HEK293 (cell line): ENCODE measurements around the gene NTNG1.
A peak's percentile ranks its signal among the peaks of the same experiment; 100 is the strongest.

Source experiments
- CTCF ChIA-PET: fragments of 350-600 bp; formaldehyde crosslinking; extraction: SDS; loops from one replicate; lab custom pipeline; 2021; ENCODE audit warnings: antibody characterized with exemption; lab: Yijun Ruan, JAX
- POLR2A ChIA-PET: fragments of 300-600 bp; formaldehyde crosslinking; extraction: SDS; loops from one replicate; lab custom pipeline; 2020; ENCODE audit warnings: antibody characterized with exemption, inconsistent platforms; lab: Yijun Ruan, JAX
- H3K27ac ChIP-seq: fragments of 200-500 bp; sonication (Bioruptor generic); 2 replicates; pipeline ENCODE4 v1.5.1; 2014; ENCODE audit warnings: low read depth, low read length, control low read depth, inconsistent platforms; ENCODE audit errors: extremely low read depth
- H3K36me3 ChIP-seq, 2 experiments: fragments of 200-500 bp in 1 of 2; sonication (Bioruptor generic) in 1 of 2; 1 replicate in 1 of 2; 2 replicates in 1 of 2; pipeline ENCODE4 v1.5.1; 2014 to 2017; ENCODE audit warnings: inconsistent platforms in 2 of 2, low read length in 2 of 2; ENCODE audit not compliant: control insufficient read depth in 2 of 2, insufficient read depth in 1 of 2
- H3K4me1 ChIP-seq: fragments of 200-500 bp; sonication (Bioruptor generic); 2 replicates; pipeline ENCODE4 v1.5.1; 2014; ENCODE audit warnings: mild to moderate bottlenecking, low read length, inconsistent platforms; ENCODE audit not compliant: control insufficient read depth, insufficient read depth
- H3K4me3 ChIP-seq: 2 replicates; pipeline ENCODE4 v1.5.1; 2011; ENCODE audit warnings: low read depth, mild to moderate bottlenecking, control low read depth, low read length, moderate library complexity
- H3K9me3 ChIP-seq: fragments of 200-500 bp; sonication (Bioruptor generic); 2 replicates; pipeline ENCODE4 v1.5.1; 2014; ENCODE audit warnings: low read depth, low read length, inconsistent platforms; ENCODE audit not compliant: control insufficient read depth, insufficient read depth
- CTCF ChIP-seq: fragments of 450-650 bp; formaldehyde crosslinking; IDR thresholded peaks from 2 replicates; pipeline ENCODE4 v1.5.1; 2016; ENCODE audit warnings: missing biosample characterization, missing genetic modification characterization
- GLIS1 ChIP-seq: fragments of 450-650 bp; formaldehyde crosslinking; IDR thresholded peaks from 2 replicates; pipeline ENCODE4 v1.5.1; 2016; ENCODE audit warnings: missing biosample characterization, missing genetic modification characterization
- PRDM1 ChIP-seq: fragments of 450-650 bp; formaldehyde crosslinking; IDR thresholded peaks from 2 replicates; pipeline ENCODE4; 2016; ENCODE audit warnings: missing biosample characterization, missing genetic modification characterization
- ZBTB11 ChIP-seq: fragments of 450-650 bp; formaldehyde crosslinking; conservative IDR thresholded peaks from 2 replicates; pipeline ENCODE4 v1.5.1; 2016; ENCODE audit warnings: low read depth, missing biosample characterization, missing genetic modification characterization
- ZBTB17 ChIP-seq: fragments of 450-650 bp; formaldehyde crosslinking; IDR thresholded peaks from 2 replicates; pipeline ENCODE4 v1.5.1; 2016; ENCODE audit warnings: missing biosample characterization, missing genetic modification characterization
- ZNF211 ChIP-seq: fragments of 450-650 bp; formaldehyde crosslinking; IDR thresholded peaks from 2 replicates; pipeline ENCODE4 v1.5.1; 2016; ENCODE audit warnings: low read depth, missing biosample characterization, missing genetic modification characterization
- ZNF214 ChIP-seq: fragments of 450-650 bp; formaldehyde crosslinking; IDR thresholded peaks from 2 replicates; pipeline ENCODE4 v1.5.1; 2017; ENCODE audit warnings: missing biosample characterization, mild to moderate bottlenecking, missing genetic modification characterization, borderline replicate concordance
- ZNF24 ChIP-seq: fragments of 450-650 bp; formaldehyde crosslinking; IDR thresholded peaks from 2 replicates; pipeline ENCODE4 v1.5.1; 2016; ENCODE audit warnings: missing biosample characterization, missing genetic modification characterization
- ZNF366 ChIP-seq: fragments of 450-650 bp; formaldehyde crosslinking; conservative IDR thresholded peaks from 2 replicates; pipeline ENCODE4 v1.5.1; 2016; ENCODE audit warnings: missing biosample characterization, missing genetic modification characterization
- ZNF416 ChIP-seq: fragments of 450-650 bp; formaldehyde crosslinking; IDR thresholded peaks from 2 replicates; pipeline ENCODE4 v1.5.1; 2016; ENCODE audit warnings: missing biosample characterization, missing genetic modification characterization
- ZNF521 ChIP-seq: fragments of 450-650 bp; formaldehyde crosslinking; IDR thresholded peaks from 2 replicates; pipeline ENCODE4 v1.5.1; 2017; ENCODE audit warnings: missing biosample characterization, mild to moderate bottlenecking, missing genetic modification characterization
- ZNF621 ChIP-seq: fragments of 450-650 bp; formaldehyde crosslinking; IDR thresholded peaks from 2 replicates; pipeline ENCODE4 v1.5.1; 2017; ENCODE audit warnings: missing biosample characterization, missing genetic modification characterization
- ZNF623 ChIP-seq: fragments of 450-650 bp; formaldehyde crosslinking; IDR thresholded peaks from 2 replicates; pipeline ENCODE4 v1.5.1; 2016; ENCODE audit warnings: missing biosample characterization, missing genetic modification characterization
- ZNF624 ChIP-seq: fragments of 450-650 bp; formaldehyde crosslinking; IDR thresholded peaks from 2 replicates; pipeline ENCODE4 v1.5.1; 2017; ENCODE audit warnings: missing biosample characterization, missing genetic modification characterization
- ZNF664 ChIP-seq: fragments of 450-650 bp; formaldehyde crosslinking; IDR thresholded peaks from 2 replicates; pipeline ENCODE4 v1.5.1; 2016; ENCODE audit warnings: missing biosample characterization, missing genetic modification characterization
- ZNF785 ChIP-seq: fragments of 450-650 bp; formaldehyde crosslinking; IDR thresholded peaks from 2 replicates; pipeline ENCODE4 v1.5.1; 2016; ENCODE audit warnings: missing biosample characterization, missing genetic modification characterization
- TF ChIP-seq, protein P1 (sequence below): fragments of 450-650 bp; formaldehyde crosslinking; IDR thresholded peaks from 2 replicates; pipeline ENCODE4 v1.5.1; 2017; ENCODE audit warnings: missing biosample characterization, mild to moderate bottlenecking, missing genetic modification characterization, moderate library complexity

NTNG1 gene

GRCh38 chr1:107523736-107524135, 382.9 kb downstream of the NTNG1 start:
- no peak overlapping the region for H3K27ac ChIP-seq
- no peaks in the 10 kb centered on the region for H3K36me3 ChIP-seq
- CTCF ChIA-PET, result interaction anchor here (1.2 to 1.3 kb wide), 3 partner anchors 45 to 225 kb away, joined by 3 to 7 read pairs (median 5); no protein-coding TSS in a partner anchor
- no peaks in the 10 kb centered on the region for H3K4me1 ChIP-seq
- H3K4me3 ChIP-seq, result no peak overlapping the region
- no peaks in the 10 kb centered on the region for H3K9me3 ChIP-seq
- no peak for TF ChIP-seq CTCF (tag by site-specific recombination)
- TF ChIP-seq, all 188 proteins: peak for 0
- POLR2A ChIA-PET, result no interaction called here

GRCh38 chr1:107524301-107524700, 383.5 kb downstream of the NTNG1 start:
- CTCF ChIA-PET, result no interaction called here
- H3K9me3 ChIP-seq, result no peaks in the 10 kb centered on the region
- no peaks in the 10 kb centered on the region for H3K36me3 ChIP-seq
- no peak overlapping the region for H3K4me3 ChIP-seq
- no peak overlapping the region for H3K27ac ChIP-seq
- TF ChIP-seq ZNF785 (tag by site-specific recombination) (no peak), ZNF214 (tag by site-specific recombination) (no peak), PRDM1 (tag by site-specific recombination) (no peak), ZNF366 (no peak), ZNF211 (no peak), GLIS1 (tag by site-specific recombination) (no peak), ZNF624 (tag by site-specific recombination) (no peak), ZBTB17 (no peak), ZNF623 (tag by site-specific recombination) (no peak), ZNF521 (no peak), ZNF621 (tag by site-specific recombination) (no peak), ZNF416 (tag by site-specific recombination) (no peak), ZNF24 (tag by site-specific recombination) (no peak)
- TF ChIP-seq, protein P1, sequence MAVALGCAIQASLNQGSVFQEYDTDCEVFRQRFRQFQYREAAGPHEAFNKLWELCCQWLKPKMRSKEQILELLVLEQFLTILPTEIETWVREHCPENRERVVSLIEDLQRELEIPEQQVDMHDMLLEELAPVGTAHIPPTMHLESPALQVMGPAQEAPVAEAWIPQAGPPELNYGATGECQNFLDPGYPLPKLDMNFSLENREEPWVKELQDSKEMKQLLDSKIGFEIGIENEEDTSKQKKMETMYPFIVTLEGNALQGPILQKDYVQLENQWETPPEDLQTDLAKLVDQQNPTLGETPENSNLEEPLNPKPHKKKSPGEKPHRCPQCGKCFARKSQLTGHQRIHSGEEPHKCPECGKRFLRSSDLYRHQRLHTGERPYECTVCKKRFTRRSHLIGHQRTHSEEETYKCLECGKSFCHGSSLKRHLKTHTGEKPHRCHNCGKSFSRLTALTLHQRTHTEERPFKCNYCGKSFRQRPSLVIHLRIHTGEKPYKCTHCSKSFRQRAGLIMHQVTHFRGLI (tag by site-specific recombination), result no peak
- no peaks in the 10 kb centered on the region for H3K4me1 ChIP-seq
- POLR2A ChIA-PET, result no interaction called here

DNA sequence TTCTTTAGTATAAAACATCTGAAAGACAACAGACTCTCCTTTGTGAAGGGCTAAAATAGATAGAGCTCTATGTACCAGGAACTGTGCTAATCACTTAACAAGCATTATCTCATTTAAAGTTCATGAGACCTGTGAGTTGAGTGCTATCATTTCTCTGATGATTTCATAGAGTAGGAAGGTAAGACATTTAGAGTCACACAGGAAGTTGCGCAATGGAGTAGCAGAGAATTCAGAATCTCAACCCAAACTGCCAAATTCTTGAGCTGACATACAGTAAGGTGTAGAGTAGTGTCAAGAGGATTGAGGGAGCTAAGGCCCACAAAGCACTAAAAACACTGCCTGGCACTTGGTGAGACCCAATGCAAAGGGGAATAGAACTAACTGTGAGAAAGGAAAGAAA, 384.3 kb downstream of the NTNG1 start:
- H3K4me3 ChIP-seq, result no peak overlapping the region
- H3K27ac ChIP-seq, result no peak overlapping the region
- TF ChIP-seq ZNF664 (tag by site-specific recombination) (peak; percentile 26; the same call in 1 of the 2 replicates), ZBTB11 (no peak)
- TF ChIP-seq, all 188 proteins: peak for 1
- no peaks in the 10 kb centered on the region for H3K4me1 ChIP-seq
- no peaks in the 10 kb centered on the region for H3K36me3 ChIP-seq
- CTCF ChIA-PET, result interaction anchor here (6.8 kb wide), 1 partner anchor 225 kb away, joined by 76 read pairs; no protein-coding TSS in a partner anchor
- H3K9me3 ChIP-seq, result no peaks in the 10 kb centered on the region
- POLR2A ChIA-PET, result no interaction called here
